Measurements from ENCODE around the gene IL17A.

IL17A gene

GRCh38 chr6:52186075-52186474, at the start of gene IL17A:
IL17A (plus strand) TSS chr6:52186375; CDS start chr6:52186432, 57 bp downstream.
- DNase-seq: no peak

GRCh38 chr6:52136934-52137467, 49.2 kb upstream of the IL17A start:
- no peak for DNase-seq

- no peak for DNase-seq
Observed at GRCh38 chr6:52138284-52138683, 47.9 kb upstream of the IL17A start.

- no peak for DNase-seq
Observed at GRCh38 chr6:52139985-52140680, 46.0 kb upstream of the IL17A start.

GRCh38 chr6:52141596-52141995, 44.6 kb upstream of the IL17A start:
- no peak for DNase-seq

GRCh38 chr6:52142556-52142955, 43.6 kb upstream of the IL17A start:
- DNase-seq: no peak

- DNase-seq: no peak
Observed at GRCh38 chr6:52143551-52143950, 42.6 kb upstream of the IL17A start.

- DNase-seq: no peak
Observed at GRCh38 chr6:52144196-52145076, 41.7 kb upstream of the IL17A start.

- no peak for DNase-seq
Observed at GRCh38 chr6:52146851-52147445, 39.2 kb upstream of the IL17A start.

GRCh38 chr6:52149076-52149475, 37.1 kb upstream of the IL17A start:
- DNase-seq: no peak

- DNase-seq: no peak
Observed at GRCh38 chr6:52149949-52150348, 36.2 kb upstream of the IL17A start.

GRCh38 chr6:52152070-52152423, 34.1 kb upstream of the IL17A start:
- DNase-seq: no peak

GRCh38 chr6:52152711-52153160, 33.4 kb upstream of the IL17A start:
- DNase-seq: no peak

GRCh38 chr6:52154381-52154780, 31.8 kb upstream of the IL17A start:
- no peak for DNase-seq

GRCh38 chr6:52155791-52156576, 30.2 kb upstream of the IL17A start:
- DNase-seq: no peak

GRCh38 chr6:52157301-52157941, 28.8 kb upstream of the IL17A start:
- no peak for DNase-seq

- no peak for DNase-seq
Observed at GRCh38 chr6:52160472-52161104, 25.6 kb upstream of the IL17A start.

- DNase-seq: no peak
Observed at GRCh38 chr6:52161689-52162438, 24.3 kb upstream of the IL17A start.

- no peak for DNase-seq
Observed at GRCh38 chr6:52162940-52163908, 23.0 kb upstream of the IL17A start.
